T-helper 1 cell treated with Interleukin-12 subunit alpha and Interleukin-12 subunit beta and Interleukin-4 antibody, amounts not matched to agents 30 ng/mL and 1 ng/mL, for 36 hours (primary cell): ENCODE results near the gene PTPRU. TPM values are rescaled to one million over a fixed set of nuclear protein-coding genes. Genes with fewer than 3 reads are reported as not detected.
"Not testable (repeated sequence)": the region's sequence is repeated elsewhere in the genome, so short reads cannot be mapped to it uniquely, and the experiment has no call there.

ENCODE experiments used
- intact Hi-C: fragments of 100-400 bp; cut with micrococcal nuclease; formaldehyde crosslinking; loops from one replicate; pipeline ENCODE4 v1.15.1; 2024
- total RNA-seq: library from RNA; stranded (reverse); gene quantifications from 2 replicates; pipeline ENCODE4 v1.2.3, GENCODE V29; 2022

Gene PTPRU
- total RNA-seq, 1 donor from 2014 or later: 0.71 TPM

- intact Hi-C loops: no loop called here
These were observed 49.4 kb downstream of the PTPRU start for GRCh38 chr1:29285771-29286170.

GRCh38 chr1:29286194-29286767, 50.0 kb downstream of the PTPRU start:
- intact Hi-C loops: no loop called here

- intact Hi-C loops: no loop called here
These were observed 53.2 kb downstream of the PTPRU start for GRCh38 chr1:29289493-29289892.

- intact Hi-C loops: no loop called here
These were observed 54.2 kb downstream of the PTPRU start for GRCh38 chr1:29290414-29290985.

- intact Hi-C loops: no loop called here
These were observed 55.4 kb downstream of the PTPRU start for GRCh38 chr1:29291756-29292155.

- intact Hi-C loops: no loop called here
These were observed 56.0 kb downstream of the PTPRU start for GRCh38 chr1:29292344-29292743.

- intact Hi-C loops: no loop called here
These were observed 61.1 kb downstream of the PTPRU start for GRCh38 chr1:29297450-29297849.

- intact Hi-C loops: no loop called here
These were observed 61.9 kb downstream of the PTPRU start for GRCh38 chr1:29298246-29298645.

GRCh38 chr1:29299446-29299845, 63.1 kb downstream of the PTPRU start:
- intact Hi-C loops: no loop called here

- intact Hi-C loops: not testable (repeated sequence)
These were observed 65.4 kb downstream of the PTPRU start for GRCh38 chr1:29301732-29302131.

GRCh38 chr1:29303201-29304024, 67.1 kb downstream of the PTPRU start:
- intact Hi-C loops: no loop called here

- intact Hi-C loops: no loop called here
These were observed 67.8 kb downstream of the PTPRU start for GRCh38 chr1:29304025-29304684.

GRCh38 chr1:29305943-29306342, 69.6 kb downstream of the PTPRU start:
- intact Hi-C loops: no loop called here

- intact Hi-C loops: no loop called here
These were observed 70.3 kb downstream of the PTPRU start for GRCh38 chr1:29306471-29307140.

GRCh38 chr1:29309075-29309474, 72.8 kb downstream of the PTPRU start:
- intact Hi-C loops: no loop called here

GRCh38 chr1:29309621-29310020, 73.3 kb downstream of the PTPRU start:
- intact Hi-C loops: no loop called here

- intact Hi-C loops: no loop called here
These were observed 74.4 kb downstream of the PTPRU start for GRCh38 chr1:29310616-29311180.

GRCh38 chr1:29311352-29312030, 75.2 kb downstream of the PTPRU start:
- intact Hi-C loops: no loop called here

- intact Hi-C loops: no loop called here
These were observed 76.4 kb downstream of the PTPRU start for GRCh38 chr1:29312469-29313461.
